Inferior parietal cortex (tissue), 1 donor: Measurements from ENCODE around the gene ZDHHC21.
"Not testable (repeated sequence)": the region's sequence is repeated elsewhere in the genome, so short reads cannot be mapped to it uniquely, and the experiment has no call there.

ENCODE experiments used
- DNase-seq: peaks from one replicate; pipeline ENCODE4 v3.0.0-alpha.2; 2016; ENCODE audit errors: extremely low spot score

The ZDHHC21 gene

GRCh38 chr9:14682616-14683015 is 10.6 kb downstream of the ZDHHC21 start:
- not testable (repeated sequence) for DNase-seq

GRCh38 chr9:14678776-14679175 is 14.5 kb downstream of the ZDHHC21 start:
- no peak for DNase-seq

GRCh38 chr9:14677872-14678271 is 15.4 kb downstream of the ZDHHC21 start:
- no peak for DNase-seq

GRCh38 chr9:14677396-14677795 is 15.8 kb downstream of the ZDHHC21 start:
- no peak for DNase-seq

GRCh38 chr9:14674630-14675029 is 18.6 kb downstream of the ZDHHC21 start:
- no peak for DNase-seq

- DNase-seq: no peak
Measured at GRCh38 chr9:14671377-14671776, 21.9 kb downstream of the ZDHHC21 start.

- DNase-seq: no peak
Measured at GRCh38 chr9:14670718-14671117, 22.5 kb downstream of the ZDHHC21 start.

GRCh38 chr9:14664022-14664421 is 29.2 kb downstream of the ZDHHC21 start:
- DNase-seq: not testable (repeated sequence)

GRCh38 chr9:14662060-14662453 is 31.2 kb downstream of the ZDHHC21 start:
- DNase-seq: no peak

- peak; percentile 68 for DNase-seq
Measured at GRCh38 chr9:14661421-14662059, 31.7 kb downstream of the ZDHHC21 start.

GRCh38 chr9:14660721-14661120 is 32.5 kb downstream of the ZDHHC21 start:
- no peak for DNase-seq

GRCh38 chr9:14654932-14655331 is 38.3 kb downstream of the ZDHHC21 start:
- DNase-seq: no peak

- DNase-seq: no peak
Measured at GRCh38 chr9:14653511-14653910, 39.7 kb downstream of the ZDHHC21 start.

GRCh38 chr9:14652729-14653377 is 40.4 kb downstream of the ZDHHC21 start:
- peak; percentile 53 for DNase-seq

- DNase-seq: no peak
Measured at GRCh38 chr9:14650596-14650995, 42.6 kb downstream of the ZDHHC21 start.

- DNase-seq: no peak
Measured at GRCh38 chr9:14645648-14646047, 47.6 kb downstream of the ZDHHC21 start.

GRCh38 chr9:14640967-14641366 is 52.3 kb downstream of the ZDHHC21 start:
- no peak for DNase-seq

GRCh38 chr9:14640294-14640693 is 52.9 kb downstream of the ZDHHC21 start:
- DNase-seq: no peak

- DNase-seq: no peak
Measured at GRCh38 chr9:14633906-14634565, 59.2 kb downstream of the ZDHHC21 start.

- DNase-seq: no peak
Measured at GRCh38 chr9:14633148-14633547, 60.1 kb downstream of the ZDHHC21 start.

- DNase-seq: no peak
Measured at GRCh38 chr9:14627513-14627912, 65.7 kb downstream of the ZDHHC21 start.

GRCh38 chr9:14618836-14619420 is 74.3 kb downstream of the ZDHHC21 start:
- DNase-seq: no peak
